DMS79 treated with DMSO at 0.1 percent for 48 hours (cell line): Measurements from ENCODE around the gene KIAA1958.
"Not testable (repeated sequence)": the region's sequence is repeated elsewhere in the genome, so short reads cannot be mapped to it uniquely, and the experiment has no call there.

Source experiments
- DNase-seq: peaks from one replicate; lab custom pipeline; 2025; lab: John Stamatoyannopoulos, UW

Gene KIAA1958

GRCh38 chr9:112664531-112664930 is 177.9 kb downstream of the KIAA1958 start:
- no peak for DNase-seq

- no peak for DNase-seq
Measured at GRCh38 chr9:112665347-112665746, 178.7 kb downstream of the KIAA1958 start.

- no peak for DNase-seq
Measured at GRCh38 chr9:112669326-112669725, 182.7 kb downstream of the KIAA1958 start.

GRCh38 chr9:112670991-112671625 is 184.5 kb downstream of the KIAA1958 start:
- DNase-seq, result no peak

- not testable (repeated sequence) for DNase-seq
Measured at GRCh38 chr9:112673221-112673620, 186.6 kb downstream of the KIAA1958 start.

GRCh38 chr9:112677040-112677439 is 190.4 kb downstream of the KIAA1958 start:
- DNase-seq, result no peak

GRCh38 chr9:112680731-112681402 is 194.2 kb downstream of the KIAA1958 start:
- no peak for DNase-seq

- no peak for DNase-seq
Measured at GRCh38 chr9:112689161-112689740, 202.6 kb downstream of the KIAA1958 start.

- DNase-seq, result no peak
Measured at GRCh38 chr9:112694706-112695555, 208.3 kb downstream of the KIAA1958 start.

- DNase-seq, result no peak
Measured at GRCh38 chr9:112696461-112696860, 209.8 kb downstream of the KIAA1958 start.

GRCh38 chr9:112699230-112699629 is 212.6 kb downstream of the KIAA1958 start:
- DNase-seq, result no peak

GRCh38 chr9:112700085-112700484 is 213.5 kb downstream of the KIAA1958 start:
- no peak for DNase-seq

- no peak for DNase-seq
Measured at GRCh38 chr9:112703304-112703703, 216.7 kb downstream of the KIAA1958 start.

GRCh38 chr9:112705768-112706427 is 219.3 kb downstream of the KIAA1958 start:
- no peak for DNase-seq

GRCh38 chr9:112711050-112711689 is 224.5 kb downstream of the KIAA1958 start:
- no peak for DNase-seq

GRCh38 chr9:112712678-112713077 is 226.1 kb downstream of the KIAA1958 start:
- DNase-seq, result no peak

- peak; percentile 95 for DNase-seq
Measured at GRCh38 chr9:112717661-112718331, 231.2 kb downstream of the KIAA1958 start, which contains the start of gene INIP. Gene INIP, minus strand, starts transcription at chr9:112718117. Its CDS starts 1,632 bp downstream, at chr9:112716485.
